ENCODE data around the gene PAOX. TPM values are rescaled to one million over a fixed set of nuclear protein-coding genes. Genes with fewer than 3 reads are reported as not detected.
A peak's percentile ranks its signal among the peaks of the same experiment; 100 is the strongest.

The PAOX gene
- total and polyA plus RNA-seq, 2 experiments from 2014 or later, result 4.1 to 8.7 TPM

- peak; percentile 54 for ATAC-seq
- H3K36me3 Mint-ChIP-seq (ENCODE audit: low read depth), result peaks cover 21% of the 10 kb centered on the region
These were observed 20.7 kb upstream of the PAOX start for GRCh38 chr10:133358162-133358924.

More at GRCh38 chr10:133358162-133358924, 20.7 kb upstream of the PAOX start:
- Histone ChIP-seq H4K20me1 (replicated peaks; ENCODE audit: insufficient read depth) (no peaks in the 10 kb centered on the region; the same call in 1 of the 2 replicates), H3K9me2 (ENCODE audit: insufficient read depth) (no peaks in the 10 kb centered on the region), H3K4me1 (ENCODE audit: insufficient read depth) (no peaks in the 10 kb centered on the region), H3K27me3 (ENCODE audit: insufficient read depth) (peaks cover 6% of the 10 kb centered on the region; the same call in 1 of the 2 replicates), H3K79me2 (replicated peaks; ENCODE audit: insufficient read depth) (0 out of 2 replicates have a peak, but pooled peaks cover 4% of the 10 kb centered on the region), H3F3A (replicated peaks; ENCODE audit: low read depth) (peaks cover 3% of the 10 kb centered on the region; the same call in 1 of the 2 replicates), H3K4me3 (peak overlapping the region; percentile 30; the same call in 1 of the 2 replicates), H2AFZ (no peak overlapping the region), H3K36me3 (ENCODE audit: insufficient read depth) (no peaks in the 10 kb centered on the region), H3K27ac (ENCODE audit: low read depth) (no peak overlapping the region), H3K4me2 (peak overlapping the region; percentile 43; the same call in 1 of the 2 replicates)
- Mint-ChIP-seq H3K9me3 (no peaks in the 10 kb centered on the region), H3K27ac (no peak overlapping the region), H3K27me3 (ENCODE audit: insufficient read depth, low read depth, poor library complexity) (peaks cover 9% of the 10 kb centered on the region), H3K4me3 (peak overlapping the region; percentile 17; the same call in 1 of the 3 replicates), H3K4me1 (no peaks in the 10 kb centered on the region; the same call in 2 of the 3 replicates)
- TF ChIP-seq ZNF462 (CRISPR knock-in tag; IDR thresholded peaks at IDR 0.05), result no peak
- no peak for TF ChIP-seq ZNF331 (CRISPR knock-in tag; IDR thresholded peaks at IDR 0.05; ENCODE audit: low read depth)
- no peak for TF ChIP-seq NANOG (IDR thresholded peaks at IDR 0.05; ENCODE audit: borderline replicate concordance)
- TF ChIP-seq EZH2 (IDR thresholded peaks at IDR 0.05; ENCODE audit: low read depth, unreplicated experiment), result no peak
- TF ChIP-seq JUNB (IDR thresholded peaks at IDR 0.05; ENCODE audit: unreplicated experiment), result no peak
- TF ChIP-seq EZH2phosphoT487 (IDR thresholded peaks at IDR 0.05; ENCODE audit: unreplicated experiment), result no peak
- TF ChIP-seq, protein P1, sequence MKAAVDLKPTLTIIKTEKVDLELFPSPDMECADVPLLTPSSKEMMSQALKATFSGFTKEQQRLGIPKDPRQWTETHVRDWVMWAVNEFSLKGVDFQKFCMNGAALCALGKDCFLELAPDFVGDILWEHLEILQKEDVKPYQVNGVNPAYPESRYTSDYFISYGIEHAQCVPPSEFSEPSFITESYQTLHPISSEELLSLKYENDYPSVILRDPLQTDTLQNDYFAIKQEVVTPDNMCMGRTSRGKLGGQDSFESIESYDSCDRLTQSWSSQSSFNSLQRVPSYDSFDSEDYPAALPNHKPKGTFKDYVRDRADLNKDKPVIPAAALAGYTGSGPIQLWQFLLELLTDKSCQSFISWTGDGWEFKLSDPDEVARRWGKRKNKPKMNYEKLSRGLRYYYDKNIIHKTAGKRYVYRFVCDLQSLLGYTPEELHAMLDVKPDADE (IDR thresholded peaks at IDR 0.05), result no peak
- peak; percentile 60 for DNase-seq (ENCODE audit: low spot score)

Data from GM23338 (cell line).